Hematopoietic multipotent progenitor cell treated with erythropoietin and hydrocortisone succinate and interleukin-3 and kit ligand, for 15 days (in vitro differentiated cells): Measurements from ENCODE around the gene TRPC5OS.

Experiments used
- DNase-seq: peaks from one replicate; pipeline ENCODE4 v3.0.0-alpha.2; 2015; ENCODE audit warnings: low spot score

The TRPC5OS gene

GRCh38 chrX:111896148-111896547 lies 20.2 kb downstream of the TRPC5OS start:
- no peak for DNase-seq

DNA sequence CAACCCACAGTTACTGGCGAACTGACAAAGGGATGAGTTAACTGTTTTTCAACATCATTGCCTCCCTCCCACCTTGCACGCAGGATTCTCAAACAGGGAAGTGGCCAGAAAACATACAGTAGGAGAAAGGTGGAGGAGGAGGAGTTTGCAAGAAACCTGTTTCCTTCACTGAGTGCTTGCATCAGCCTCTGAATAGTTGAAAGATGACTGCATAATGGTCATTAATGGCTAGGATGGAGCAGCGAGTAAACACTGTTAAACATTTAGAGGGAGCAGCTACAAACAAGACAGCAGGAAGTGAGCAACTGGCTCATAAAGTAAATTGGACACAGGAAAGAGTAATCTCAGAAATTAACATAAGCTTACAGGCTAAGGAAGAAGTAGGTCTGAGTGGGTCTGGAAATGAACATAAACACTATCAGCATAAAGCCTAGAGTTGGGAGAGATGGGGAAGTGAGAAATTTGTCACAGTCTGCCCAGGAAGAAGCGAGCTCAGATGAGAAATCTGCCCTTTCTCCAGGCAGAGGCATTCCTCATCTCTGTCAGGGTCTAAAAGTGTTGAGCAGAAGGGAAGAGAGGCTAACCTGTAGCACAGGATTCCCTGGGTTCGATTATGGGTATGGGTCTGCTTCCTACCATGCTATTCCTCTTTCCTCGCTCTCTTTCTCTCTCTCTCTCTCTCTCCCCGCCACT lies 38.6 kb downstream of the TRPC5OS start:
- no peak for DNase-seq

GRCh38 chrX:111917591-111917990 lies 41.6 kb downstream of the TRPC5OS start:
- DNase-seq = no peak

DNA sequence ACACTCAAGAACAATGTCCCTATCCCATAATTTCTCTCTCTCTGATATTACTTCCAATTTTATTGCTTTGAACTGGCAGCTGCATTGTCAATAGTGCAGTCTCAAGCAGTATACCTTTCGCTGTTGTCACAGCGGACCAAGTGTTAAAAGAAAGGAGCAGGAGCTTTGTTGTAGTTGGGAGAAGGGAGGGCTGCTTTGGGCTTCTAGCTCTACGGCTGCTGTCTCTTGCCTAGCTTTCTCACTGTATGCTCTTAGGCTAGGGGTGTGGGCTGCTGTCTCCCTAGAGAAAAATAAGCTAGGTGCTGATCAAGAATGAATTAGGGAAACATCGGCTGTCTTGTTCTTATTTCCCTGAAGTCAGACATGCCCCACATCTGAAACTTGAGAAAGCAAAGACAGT lies 52.5 kb downstream of the TRPC5OS start:
- no peak for DNase-seq
